ENCODE measurements around the gene PGAM4. TPM values are rescaled to one million over a fixed set of nuclear protein-coding genes. Genes with fewer than 3 reads are reported as not detected.
"Not testable (repeated sequence)": the region's sequence is repeated elsewhere in the genome, so short reads cannot be mapped to it uniquely, and the experiment has no call there.

The PGAM4 gene
- polyA plus RNA-seq = not detected

GRCh38 chrX:77969538-77969937, at the start of gene PGAM4:
Gene PGAM4, minus strand, starts transcription at chrX:77969638. Its CDS starts 0 bp downstream, at chrX:77969638.
- 89 to 98% (median 98%) methylated on average over 8 to 13 of the region's 13 CpGs for WGBS, 3 donors
- no peak within 1 kb of the TSS for H3K27ac ChIP-seq (ENCODE audit: low read depth, low read length)

- 63 to 98% (median 96%) methylated on average over 1 of the region's 1 CpG for WGBS, 3 donors
- no peak overlapping the region for H3K27ac ChIP-seq (ENCODE audit: low read depth, low read length)
Measured at GRCh38 chrX:78011846-78012245, 42.4 kb upstream of the PGAM4 start.

- 84 to 98% (median 97%) methylated on average over 4 of the region's 4 CpGs for WGBS, 3 donors
- no peak overlapping the region for H3K27ac ChIP-seq (ENCODE audit: low read depth, low read length)
Measured at GRCh38 chrX:77979870-77980269, 10.4 kb upstream of the PGAM4 start.

- no peak overlapping the region for H3K27ac ChIP-seq (ENCODE audit: low read depth, low read length)
- WGBS, 3 donors = 83 to 95% (median 87%) methylated on average over 1 of the region's 1 CpG
Measured at GRCh38 chrX:77977518-77977917, 8.1 kb upstream of the PGAM4 start.

GRCh38 chrX:77977095-77977494, 7.7 kb upstream of the PGAM4 start:
- no peak overlapping the region for H3K27ac ChIP-seq (ENCODE audit: low read depth, low read length)

GRCh38 chrX:77975755-77976154, 6.3 kb upstream of the PGAM4 start:
- 77 to 96% (median 80%) methylated on average over 2 of the region's 2 CpGs for WGBS, 3 donors
- H3K27ac ChIP-seq (ENCODE audit: low read depth, low read length) = no peak overlapping the region

GRCh38 chrX:77967631-77968030, 1.8 kb downstream of the PGAM4 start:
- no peak overlapping the region for H3K27ac ChIP-seq (ENCODE audit: low read depth, low read length)

GRCh38 chrX:77966361-77966760, 3.1 kb downstream of the PGAM4 start:
- no peak overlapping the region for H3K27ac ChIP-seq (ENCODE audit: low read depth, low read length)
- WGBS, 3 donors = 91 to 94% (median 94%) methylated on average over 3 of the region's 3 CpGs

More at GRCh38 chrX:77967631-77968030, 1.8 kb downstream of the PGAM4 start:
- WGBS, 3 donors = 56 to 92% (median 58%) methylated on average over 1 of the region's 1 CpG

- no peak overlapping the region for H3K27ac ChIP-seq (ENCODE audit: low read depth, low read length)
- 73 to 84% (median 79%) methylated on average over 13 of the region's 13 CpGs for WGBS, 3 donors
Measured at GRCh38 chrX:77962068-77962902, 7.2 kb downstream of the PGAM4 start.

GRCh38 chrX:77961063-77961462, 8.4 kb downstream of the PGAM4 start:
- WGBS, 3 donors = 97 to 100% (median 97%) methylated on average over 2 of the region's 2 CpGs
- H3K27ac ChIP-seq (ENCODE audit: low read depth, low read length) = no peak overlapping the region

GRCh38 chrX:77960567-77960966, 8.9 kb downstream of the PGAM4 start:
- no peak overlapping the region for H3K27ac ChIP-seq (ENCODE audit: low read depth, low read length)
- 55 to 76% (median 56%) methylated on average over 1 of the region's 1 CpG for WGBS, 3 donors

- 32 to 78% (median 70%) methylated on average over 1 of the region's 1 CpG for WGBS, 3 donors
- H3K27ac ChIP-seq (ENCODE audit: low read depth, low read length) = no peak overlapping the region
Measured at GRCh38 chrX:77953708-77954107, 15.7 kb downstream of the PGAM4 start.

- H3K27ac ChIP-seq (ENCODE audit: low read depth, low read length) = no peak overlapping the region
Measured at GRCh38 chrX:77953302-77953701, 16.1 kb downstream of the PGAM4 start.

GRCh38 chrX:77952173-77952572, 17.3 kb downstream of the PGAM4 start:
- H3K27ac ChIP-seq (ENCODE audit: low read depth, low read length) = no peak overlapping the region
- WGBS, 3 donors = 74 to 82% (median 76%) methylated on average over 1 of the region's 1 CpG

More at GRCh38 chrX:77953302-77953701, 16.1 kb downstream of the PGAM4 start:
- 38 to 58% (median 56%) methylated on average over 1 of the region's 1 CpG for WGBS, 3 donors

- H3K27ac ChIP-seq (ENCODE audit: low read depth, low read length) = no peak overlapping the region
- 75 to 98% (median 77%) methylated on average over 2 of the region's 2 CpGs for WGBS, 3 donors
Measured at GRCh38 chrX:77949840-77950239, 19.6 kb downstream of the PGAM4 start.

GRCh38 chrX:77946571-77946970, 22.9 kb downstream of the PGAM4 start:
- H3K27ac ChIP-seq (ENCODE audit: low read depth, low read length) = no peak overlapping the region
- 78 to 88% (median 87%) methylated on average over 2 of the region's 2 CpGs for WGBS, 3 donors

GRCh38 chrX:77945910-77946545, 23.4 kb downstream of the PGAM4 start:
- WGBS, 3 donors = 71 to 91% (median 76%) methylated on average over 5 to 7 of the region's 7 CpGs
- H3K27ac ChIP-seq (ENCODE audit: low read depth, low read length) = no peak overlapping the region

GRCh38 chrX:77945031-77945430, 24.4 kb downstream of the PGAM4 start:
- WGBS, 3 donors = 90 to 100% (median 95%) methylated on average over 6 of the region's 6 CpGs
- H3K27ac ChIP-seq (ENCODE audit: low read depth, low read length) = not testable (repeated sequence)

- no peak overlapping the region for H3K27ac ChIP-seq (ENCODE audit: low read depth, low read length)
- WGBS, 3 donors = 17 to 80% (median 74%) methylated on average over 4 of the region's 4 CpGs
Measured at GRCh38 chrX:77938083-77938680, 31.3 kb downstream of the PGAM4 start.

Measured in adipose tissue (tissue), 3 donors.